ENCODE measurements around the gene GABRB1. TPM values are rescaled to one million over a fixed set of nuclear protein-coding genes. Genes with fewer than 3 reads are reported as not detected.

Gene GABRB1
- total RNA-seq, 1 donor = 1.4 TPM

DNA sequence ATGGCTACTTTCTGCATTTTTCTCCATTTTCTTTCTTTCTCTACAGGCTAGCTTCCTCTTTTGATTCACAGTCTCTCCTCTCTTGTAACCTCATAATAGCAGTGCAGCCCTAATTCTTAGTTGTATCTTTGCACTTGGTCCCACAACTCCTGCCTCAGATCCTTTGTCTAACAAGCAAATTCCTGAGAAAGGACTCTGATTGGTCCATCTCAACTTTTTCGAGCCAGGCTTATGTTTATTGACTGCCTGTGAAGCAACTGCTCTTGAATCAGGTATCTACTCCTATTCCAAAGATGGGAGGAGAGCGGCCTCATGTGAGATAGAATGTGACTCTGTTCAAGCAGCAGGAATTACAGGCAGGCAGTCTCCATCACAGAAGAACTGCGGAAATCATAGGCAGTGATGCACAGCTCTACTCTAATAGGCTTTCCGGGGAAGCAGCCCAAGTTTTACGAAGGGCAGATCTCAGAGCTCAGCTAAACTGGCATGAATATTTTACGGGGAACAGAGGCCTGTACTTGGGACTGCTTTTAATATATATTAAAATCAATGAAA is 123.5 kb downstream of the GABRB1 start:
- TF ChIP-seq, protein P1, sequence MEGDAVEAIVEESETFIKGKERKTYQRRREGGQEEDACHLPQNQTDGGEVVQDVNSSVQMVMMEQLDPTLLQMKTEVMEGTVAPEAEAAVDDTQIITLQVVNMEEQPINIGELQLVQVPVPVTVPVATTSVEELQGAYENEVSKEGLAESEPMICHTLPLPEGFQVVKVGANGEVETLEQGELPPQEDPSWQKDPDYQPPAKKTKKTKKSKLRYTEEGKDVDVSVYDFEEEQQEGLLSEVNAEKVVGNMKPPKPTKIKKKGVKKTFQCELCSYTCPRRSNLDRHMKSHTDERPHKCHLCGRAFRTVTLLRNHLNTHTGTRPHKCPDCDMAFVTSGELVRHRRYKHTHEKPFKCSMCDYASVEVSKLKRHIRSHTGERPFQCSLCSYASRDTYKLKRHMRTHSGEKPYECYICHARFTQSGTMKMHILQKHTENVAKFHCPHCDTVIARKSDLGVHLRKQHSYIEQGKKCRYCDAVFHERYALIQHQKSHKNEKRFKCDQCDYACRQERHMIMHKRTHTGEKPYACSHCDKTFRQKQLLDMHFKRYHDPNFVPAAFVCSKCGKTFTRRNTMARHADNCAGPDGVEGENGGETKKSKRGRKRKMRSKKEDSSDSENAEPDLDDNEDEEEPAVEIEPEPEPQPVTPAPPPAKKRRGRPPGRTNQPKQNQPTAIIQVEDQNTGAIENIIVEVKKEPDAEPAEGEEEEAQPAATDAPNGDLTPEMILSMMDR (IDR thresholded peaks at IDR 0.05; ENCODE audit: insufficient read depth, low read length) = no peak
- no peak overlapping the region for H3K4me3 ChIP-seq (ENCODE audit: low read depth, low read length)
- no peak for DNase-seq (ENCODE audit: low read depth)

DNA sequence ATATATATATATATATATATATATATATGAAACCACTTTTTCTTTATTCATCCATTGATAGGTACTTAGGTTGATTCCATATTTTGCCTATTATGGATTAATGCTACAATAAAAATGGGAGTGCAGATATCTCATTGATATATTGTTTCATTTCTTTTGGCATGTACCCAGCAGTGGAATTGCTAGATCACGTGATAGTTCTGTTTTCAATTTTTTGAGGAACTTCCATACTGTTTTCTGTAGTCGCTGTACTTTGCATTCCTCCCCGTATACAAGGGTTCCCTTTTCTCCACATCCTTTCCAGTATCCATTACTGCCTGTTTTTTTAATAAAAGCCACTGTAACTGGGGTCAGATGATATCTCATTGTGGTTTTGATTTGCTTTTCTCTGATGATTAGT is 124.6 kb downstream of the GABRB1 start:
- TF ChIP-seq, protein P1 (IDR thresholded peaks at IDR 0.05; ENCODE audit: insufficient read depth, low read length) = no peak
- DNase-seq (ENCODE audit: low read depth) = no peak
- no peak overlapping the region for H3K4me3 ChIP-seq (ENCODE audit: low read depth, low read length)

DNA sequence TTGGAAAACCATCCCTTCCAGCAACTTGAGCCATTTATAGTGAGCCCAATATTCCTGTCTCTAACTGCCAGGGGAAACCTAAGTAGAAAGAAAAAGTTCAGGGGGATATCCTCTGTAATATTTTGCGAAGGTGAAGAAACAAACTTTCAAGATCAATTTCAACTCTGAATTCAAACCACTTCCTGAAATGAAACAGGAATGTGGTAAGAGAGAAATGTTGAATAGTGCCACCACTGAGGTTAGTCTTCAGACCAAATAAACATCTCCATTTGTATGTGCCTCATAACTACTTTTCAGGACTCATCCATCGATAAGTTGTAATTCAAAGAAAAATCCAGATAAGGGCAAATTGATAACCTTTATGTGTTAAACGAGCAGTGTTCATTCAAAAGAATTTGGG is 128.7 kb downstream of the GABRB1 start:
- no peak overlapping the region for H3K4me3 ChIP-seq (ENCODE audit: low read depth, low read length)
- TF ChIP-seq, protein P1 (IDR thresholded peaks at IDR 0.05; ENCODE audit: insufficient read depth, low read length) = no peak
- DNase-seq (ENCODE audit: low read depth) = no peak

DNA sequence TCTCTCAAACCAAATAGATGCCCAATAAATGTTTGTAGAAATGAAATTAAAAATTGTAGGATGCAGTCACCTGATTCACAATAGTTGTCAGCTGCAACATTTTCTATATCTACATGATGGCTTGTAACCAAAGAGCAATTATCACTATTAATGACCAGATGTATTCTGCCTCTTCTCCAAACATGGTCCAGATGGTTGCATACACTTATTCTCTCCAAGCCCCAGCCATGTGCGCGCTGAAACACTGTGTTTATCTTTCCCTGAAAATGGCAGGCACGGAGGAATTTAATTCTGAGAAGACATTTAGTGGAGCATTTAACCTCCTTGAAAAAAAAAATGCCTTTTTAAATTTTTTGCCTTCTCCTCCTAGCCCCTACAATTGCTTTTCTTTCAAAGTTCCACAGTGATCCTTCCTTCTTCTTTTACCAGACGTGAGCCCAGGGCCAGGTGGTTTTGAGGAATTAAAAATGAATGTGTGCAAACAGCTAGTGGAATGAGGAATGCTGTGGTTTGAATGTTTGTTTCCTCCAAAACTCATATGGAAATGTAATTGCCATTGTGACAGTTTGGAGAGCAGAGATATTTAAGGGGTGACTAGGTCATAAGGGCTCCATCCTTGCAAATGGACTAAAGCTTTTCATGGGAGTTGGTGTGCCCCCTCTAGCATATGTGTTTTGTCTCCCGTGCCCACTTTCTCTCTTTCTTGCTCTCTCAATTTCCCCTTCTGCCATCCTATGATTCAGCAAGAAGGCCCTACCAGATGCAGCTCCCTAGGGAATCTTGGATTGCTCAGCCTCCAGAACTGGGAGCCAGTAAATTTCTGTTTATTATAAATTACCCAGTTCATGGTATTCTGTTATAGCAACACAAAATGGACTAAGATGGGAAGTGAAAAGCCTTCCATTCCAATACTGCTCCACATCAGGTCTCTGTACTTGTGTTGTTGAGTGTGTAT is 136.0 kb downstream of the GABRB1 start:
- H3K4me3 ChIP-seq (ENCODE audit: low read depth, low read length) = no peak overlapping the region
- TF ChIP-seq, protein P1 (IDR thresholded peaks at IDR 0.05; ENCODE audit: insufficient read depth, low read length) = no peak
- peak; percentile 11 for DNase-seq (ENCODE audit: low read depth)

DNA sequence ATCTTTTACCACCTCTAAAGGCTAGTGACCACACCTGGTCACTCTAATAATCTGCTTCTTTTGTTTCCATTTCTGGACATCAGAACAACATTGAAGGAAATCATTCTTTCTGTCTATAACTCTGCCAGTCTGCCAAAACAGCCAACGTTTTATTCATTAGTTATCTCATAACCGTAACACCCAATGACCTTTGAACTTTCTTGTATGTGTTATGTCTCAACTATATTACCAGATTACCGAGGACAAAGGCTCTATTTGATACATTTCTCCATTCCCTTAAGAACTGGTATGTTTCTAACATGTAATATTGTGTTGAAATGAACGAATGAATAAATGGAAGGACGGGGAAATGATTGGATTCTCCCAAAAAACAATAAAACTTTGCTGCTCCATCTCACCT is 152.7 kb downstream of the GABRB1 start:
- TF ChIP-seq, protein P1 (IDR thresholded peaks at IDR 0.05; ENCODE audit: insufficient read depth, low read length) = no peak
- H3K4me3 ChIP-seq (ENCODE audit: low read depth, low read length) = no peak overlapping the region
- no peak for DNase-seq (ENCODE audit: low read depth)

DNA sequence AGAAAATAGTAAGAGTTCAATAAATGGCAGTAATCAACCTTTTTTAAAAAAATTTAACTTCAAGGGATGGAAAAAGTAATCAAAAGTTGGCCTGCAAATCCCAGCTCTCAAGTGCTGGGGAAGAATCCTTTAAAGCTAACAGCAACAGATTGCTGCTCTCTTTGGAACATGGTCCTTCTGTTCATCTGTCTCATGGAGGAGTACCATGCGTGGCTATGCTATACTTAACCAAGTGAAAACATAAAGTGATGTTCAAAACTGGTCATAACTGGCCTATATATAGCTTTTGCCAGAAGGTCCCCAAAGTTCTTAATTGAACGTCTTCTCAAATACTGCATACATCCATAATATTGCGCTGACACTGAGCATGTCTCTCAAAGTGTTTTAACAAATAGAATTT is 154.4 kb downstream of the GABRB1 start:
- H3K4me3 ChIP-seq (ENCODE audit: low read depth, low read length) = no peak overlapping the region
- DNase-seq (ENCODE audit: low read depth) = no peak
- TF ChIP-seq, protein P1 (IDR thresholded peaks at IDR 0.05; ENCODE audit: insufficient read depth, low read length) = no peak

Data from fibroblast of the aortic adventitia (primary cell).